HG03571 (cell line): ENCODE data around the gene LRRFIP2.
"Not testable (repeated sequence)": the region's sequence is repeated elsewhere in the genome, so short reads cannot be mapped to it uniquely, and the experiment has no call there.

Experiments used
- ATAC-seq: cut with Tn5 transposase; IDR thresholded peaks from one replicate; pipeline ENCODE4 v1.9.1; 2021; ENCODE audit not compliant: unreplicated experiment

The LRRFIP2 gene

GRCh38 chr3:37146927-37147326 lies 27.5 kb downstream of the LRRFIP2 start:
- ATAC-seq = not testable (repeated sequence)

- ATAC-seq = no peak
Measured at GRCh38 chr3:37145611-37146010, 28.8 kb downstream of the LRRFIP2 start.

DNA sequence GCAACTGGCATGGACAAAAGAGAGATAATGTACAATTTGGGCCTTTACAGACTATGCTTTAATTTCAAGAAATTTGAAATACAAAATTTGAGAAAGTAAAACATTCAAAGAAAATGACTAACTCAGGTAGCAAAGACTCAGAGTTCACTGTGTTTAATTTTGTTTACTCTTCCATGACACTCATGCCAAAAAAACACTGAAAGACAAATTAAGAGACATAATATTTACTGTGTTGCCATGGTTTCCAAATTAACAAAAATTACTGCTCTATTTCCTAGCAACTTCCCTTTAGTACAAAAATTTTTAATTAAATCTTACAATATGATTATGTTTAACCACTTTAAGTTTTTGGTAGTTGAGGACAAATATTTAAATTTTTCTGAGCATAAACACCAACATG lies 29.6 kb downstream of the LRRFIP2 start:
- ATAC-seq = no peak

DNA sequence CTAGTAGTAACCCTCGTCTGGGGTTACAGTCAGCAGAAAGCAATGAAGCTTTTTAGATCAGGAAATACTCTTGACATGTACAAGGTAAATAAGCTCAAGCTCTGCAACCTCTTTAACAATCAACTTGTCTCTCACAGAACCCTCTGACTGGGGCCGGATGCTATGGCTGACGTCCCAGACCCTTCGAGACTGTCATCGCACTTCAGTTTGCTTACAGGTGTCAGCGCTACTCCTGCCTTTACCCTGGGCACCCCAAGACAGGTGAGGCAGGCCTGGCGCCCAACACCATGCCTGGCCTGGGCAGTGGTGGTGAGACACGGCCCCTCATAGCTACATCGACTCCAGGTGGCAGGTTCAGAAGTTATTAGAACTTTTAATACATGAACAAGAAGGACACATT lies 30.6 kb downstream of the LRRFIP2 start:
- ATAC-seq = no peak

DNA sequence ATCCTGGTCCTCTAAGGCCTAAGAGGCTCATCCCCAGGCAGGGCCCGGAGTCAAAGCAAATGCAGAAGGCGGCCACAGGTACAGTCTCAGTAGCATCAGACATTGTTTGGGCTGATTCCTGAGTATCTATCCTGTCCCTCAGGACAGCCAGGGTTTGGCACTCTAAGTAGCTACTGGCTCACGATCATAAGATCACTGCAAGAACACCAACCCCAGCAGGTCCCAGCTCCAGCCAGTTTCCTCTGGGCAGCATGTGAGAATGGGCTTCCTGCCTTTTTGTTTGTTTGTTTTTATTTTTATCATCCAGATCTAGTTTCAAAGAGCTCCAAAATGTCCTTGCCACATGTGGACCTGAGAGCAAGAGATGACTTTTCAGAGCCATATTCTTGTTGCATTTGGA lies 32.7 kb downstream of the LRRFIP2 start:
- ATAC-seq = no peak

DNA sequence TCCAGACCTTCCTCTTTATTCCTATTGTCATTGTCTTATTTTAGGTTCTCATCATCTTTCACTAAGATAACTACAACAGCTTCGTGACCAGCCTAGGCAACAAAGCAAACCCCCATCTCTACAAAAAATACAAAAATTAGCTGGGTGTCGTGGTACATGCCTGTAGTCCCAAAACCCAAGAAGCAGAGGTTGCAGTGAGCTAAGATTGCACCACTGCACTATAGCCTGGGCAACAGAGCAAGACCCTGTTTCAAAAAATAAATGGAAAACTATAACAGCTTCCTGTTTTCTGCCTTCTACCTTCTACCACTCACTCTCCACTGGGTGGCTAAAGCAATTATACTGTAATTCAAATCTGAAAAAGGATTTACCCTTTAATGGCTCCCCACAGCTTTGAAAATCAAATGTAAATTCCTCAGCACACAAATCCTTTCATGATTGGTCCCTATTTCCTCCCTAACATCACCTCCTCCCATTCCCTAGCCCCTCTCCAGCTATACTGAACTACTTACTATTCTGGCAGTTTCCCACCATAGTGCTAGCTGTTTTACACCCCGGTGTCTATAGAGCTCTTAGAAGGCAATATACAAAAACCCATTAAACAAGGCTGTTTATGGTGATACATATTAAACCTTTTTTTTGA lies 33.4 kb downstream of the LRRFIP2 start:
- no peak for ATAC-seq

GRCh38 chr3:37139567-37140052 lies 34.8 kb downstream of the LRRFIP2 start:
- no peak for ATAC-seq

DNA sequence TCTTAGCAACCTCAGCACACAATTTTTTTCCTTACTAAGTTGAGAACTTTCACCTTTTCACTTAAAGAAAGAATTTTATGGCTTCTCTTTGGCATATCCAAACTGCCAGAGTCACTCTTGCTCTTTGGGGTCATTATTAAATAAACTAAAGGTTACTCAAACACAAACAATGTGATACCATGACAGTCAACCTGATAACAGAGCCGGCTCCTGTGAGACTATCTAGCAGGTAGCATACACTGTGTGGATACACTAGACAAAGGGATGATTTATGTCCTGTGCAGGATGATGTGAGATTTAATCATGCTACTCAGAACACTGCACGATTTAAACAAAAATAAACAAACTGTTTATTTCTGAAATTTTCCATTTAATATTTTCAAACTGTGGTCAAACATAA lies 35.6 kb downstream of the LRRFIP2 start:
- no peak for ATAC-seq

DNA sequence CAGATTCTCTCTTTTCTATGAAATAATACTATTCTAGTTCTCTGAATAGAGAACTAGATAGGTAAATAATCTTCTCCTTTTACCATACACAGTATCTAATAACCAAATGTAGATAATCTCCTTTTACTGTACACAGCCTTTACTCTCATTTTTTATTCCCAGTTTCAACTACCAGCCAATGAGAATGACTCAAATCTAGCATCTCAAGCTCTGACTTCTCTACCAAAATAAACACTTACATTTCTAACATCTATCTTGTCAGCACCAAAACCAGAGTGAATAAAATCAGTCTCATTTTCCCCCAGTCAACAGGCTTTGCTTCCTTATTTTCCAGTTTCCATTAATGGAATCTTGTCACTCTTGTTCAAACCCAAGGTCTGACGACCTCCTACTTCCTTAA lies 36.9 kb downstream of the LRRFIP2 start:
- ATAC-seq = no peak

DNA sequence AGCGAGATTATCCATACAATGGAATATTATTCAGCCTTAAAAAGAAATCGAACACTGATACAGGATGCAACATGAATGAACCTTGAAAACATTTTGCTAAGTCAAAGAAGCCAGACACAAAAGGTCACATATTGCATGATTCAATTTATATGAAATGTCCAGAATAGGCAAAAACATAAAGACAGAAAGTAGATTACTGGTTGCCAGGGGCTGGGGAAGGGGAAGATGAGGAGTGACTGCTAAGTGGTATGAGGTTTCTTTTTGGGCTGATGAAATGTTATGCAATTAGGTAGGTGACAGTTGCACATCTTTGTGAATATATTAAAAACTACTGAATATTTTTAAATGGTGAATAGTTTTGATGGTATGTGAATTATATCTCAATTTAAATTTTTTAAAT lies 38.3 kb downstream of the LRRFIP2 start:
- ATAC-seq = no peak

DNA sequence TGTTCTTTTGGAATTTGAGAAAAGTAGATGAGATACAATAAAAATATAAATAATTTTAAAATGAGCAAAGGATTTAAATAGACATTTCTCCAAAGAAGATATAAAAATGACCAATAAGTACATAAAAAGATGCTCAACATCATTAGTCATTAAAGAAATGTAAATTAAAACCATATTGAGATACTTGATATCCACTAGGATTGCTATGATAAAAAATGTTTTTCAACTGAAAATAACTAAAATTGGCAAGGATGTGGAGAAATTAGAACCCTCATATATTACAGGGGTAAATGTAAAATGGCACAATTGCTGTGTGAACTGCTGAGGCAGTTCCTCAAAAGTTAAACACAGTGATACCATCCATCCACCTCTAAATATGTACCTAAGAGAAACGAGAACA lies 38.8 kb downstream of the LRRFIP2 start:
- no peak for ATAC-seq

- no peak for ATAC-seq
Measured at GRCh38 chr3:37132334-37132733, 42.0 kb downstream of the LRRFIP2 start.

GRCh38 chr3:37131860-37132144 lies 42.6 kb downstream of the LRRFIP2 start:
- no peak for ATAC-seq

- no peak for ATAC-seq
Measured at GRCh38 chr3:37130984-37131859, 43.2 kb downstream of the LRRFIP2 start.

DNA sequence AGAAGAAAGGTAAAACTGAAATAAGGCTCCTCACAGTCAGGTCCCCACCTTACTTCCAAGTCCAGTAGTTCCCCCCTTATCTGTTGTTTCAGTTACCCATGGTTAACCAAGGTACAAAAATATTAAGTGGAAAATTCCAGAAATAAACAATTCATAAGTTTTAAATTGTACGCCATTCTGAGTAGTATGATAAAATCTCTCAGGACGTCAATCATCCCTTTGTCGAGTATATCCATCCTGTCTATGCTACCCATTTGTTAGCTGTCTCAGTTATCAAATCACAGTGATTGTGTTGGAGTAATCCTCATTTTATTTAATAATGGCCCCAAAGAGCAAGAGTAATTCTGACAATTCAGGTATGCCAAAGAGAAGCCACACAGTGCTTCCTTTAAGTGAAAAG lies 43.9 kb downstream of the LRRFIP2 start:
- ATAC-seq = no peak

GRCh38 chr3:37129871-37130270 lies 44.5 kb downstream of the LRRFIP2 start:
- peak; percentile 56 for ATAC-seq

DNA sequence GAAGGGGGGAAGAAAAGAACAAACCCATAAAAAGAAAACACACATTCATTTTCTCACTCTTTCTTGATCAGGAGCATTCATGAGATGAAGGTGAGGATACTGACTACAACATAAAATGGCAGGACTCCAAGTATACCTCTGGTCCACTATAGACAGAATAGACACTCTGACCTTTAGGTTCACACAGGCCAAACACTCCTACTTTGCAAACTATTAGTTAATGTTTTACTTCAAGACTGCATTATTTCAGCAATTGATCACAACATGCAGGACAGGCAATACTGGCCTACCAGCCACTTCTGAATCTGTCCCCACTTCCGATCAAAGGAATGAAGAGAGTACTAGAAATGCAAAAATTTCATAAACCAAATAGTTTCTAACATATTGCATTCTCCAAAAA lies 47.0 kb downstream of the LRRFIP2 start:
- ATAC-seq = no peak

DNA sequence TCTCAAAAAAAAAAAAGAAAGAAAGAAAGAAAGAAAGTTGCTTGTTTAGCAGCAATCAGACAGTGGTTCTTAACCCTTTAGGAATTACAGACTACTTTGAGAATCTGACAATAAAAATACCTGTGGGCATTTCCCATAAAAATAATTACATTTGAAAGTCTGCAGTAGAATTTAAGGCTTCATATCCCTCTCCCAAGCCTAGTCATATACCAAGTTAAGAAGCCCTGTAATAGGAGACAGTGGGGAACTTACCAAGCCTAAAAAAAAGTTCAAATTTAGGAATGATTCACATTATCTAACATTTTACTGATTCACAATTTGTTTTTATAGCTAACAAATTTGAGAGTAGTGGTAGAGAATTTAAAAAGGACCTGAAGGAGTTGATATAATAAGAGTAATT lies 47.5 kb downstream of the LRRFIP2 start:
- no peak for ATAC-seq

GRCh38 chr3:37125195-37126073 lies 48.9 kb downstream of the LRRFIP2 start:
- ATAC-seq = no peak

DNA sequence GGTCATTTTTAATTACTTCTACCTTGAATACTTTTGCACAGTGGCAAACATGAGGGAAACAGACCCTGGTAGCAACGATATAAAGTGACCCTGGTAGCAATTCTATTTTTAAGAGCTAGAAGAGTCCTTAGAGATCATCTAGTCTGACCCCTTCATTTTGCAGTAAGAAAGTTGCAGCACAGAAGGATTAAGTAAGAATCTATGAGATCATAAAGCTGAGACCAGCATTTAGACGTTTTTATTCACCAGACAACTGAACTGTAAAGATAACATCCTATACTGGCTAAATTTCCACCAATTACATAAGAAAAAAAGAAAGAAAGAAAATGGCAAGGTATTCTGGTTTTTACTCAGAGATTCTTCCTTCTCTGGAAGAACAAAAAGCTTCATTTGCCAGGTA lies 49.9 kb downstream of the LRRFIP2 start:
- ATAC-seq = no peak

- ATAC-seq = no peak
Measured at GRCh38 chr3:37123292-37123691, 51.1 kb downstream of the LRRFIP2 start.

DNA sequence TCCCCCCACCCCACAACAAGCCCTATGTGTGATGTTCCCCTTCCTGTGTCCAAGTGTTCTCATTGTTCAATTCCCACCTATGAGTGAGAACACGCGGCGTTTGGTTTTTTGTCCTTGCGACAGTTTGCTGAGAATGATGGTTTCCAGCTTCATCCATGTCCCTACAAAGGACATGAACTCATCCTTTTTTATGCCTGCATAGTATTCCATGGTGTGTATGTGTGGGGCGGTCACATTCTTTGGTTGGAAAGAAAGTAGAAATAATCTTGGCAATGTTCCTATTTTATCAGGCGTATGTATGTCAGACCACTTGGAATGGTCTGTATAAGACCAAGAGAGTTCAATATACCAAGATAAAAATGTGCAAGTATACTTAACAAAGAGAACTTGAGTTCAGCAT lies 52.3 kb downstream of the LRRFIP2 start:
- ATAC-seq = not testable (repeated sequence)
